GM21717 (cell line): Measurements from ENCODE around the gene CTNND2.

Experiments used
- ATAC-seq: cut with Tn5 transposase; IDR thresholded peaks from one replicate; pipeline ENCODE4 v1.9.1; 2021; ENCODE audit warnings: mild to moderate bottlenecking, moderate library complexity; ENCODE audit not compliant: unreplicated experiment

The CTNND2 gene

GRCh38 chr5:11224436-11225187, 679.6 kb downstream of the CTNND2 start:
- ATAC-seq, result no peak

- no peak for ATAC-seq
These were observed 682.1 kb downstream of the CTNND2 start for GRCh38 chr5:11222169-11222568.

DNA sequence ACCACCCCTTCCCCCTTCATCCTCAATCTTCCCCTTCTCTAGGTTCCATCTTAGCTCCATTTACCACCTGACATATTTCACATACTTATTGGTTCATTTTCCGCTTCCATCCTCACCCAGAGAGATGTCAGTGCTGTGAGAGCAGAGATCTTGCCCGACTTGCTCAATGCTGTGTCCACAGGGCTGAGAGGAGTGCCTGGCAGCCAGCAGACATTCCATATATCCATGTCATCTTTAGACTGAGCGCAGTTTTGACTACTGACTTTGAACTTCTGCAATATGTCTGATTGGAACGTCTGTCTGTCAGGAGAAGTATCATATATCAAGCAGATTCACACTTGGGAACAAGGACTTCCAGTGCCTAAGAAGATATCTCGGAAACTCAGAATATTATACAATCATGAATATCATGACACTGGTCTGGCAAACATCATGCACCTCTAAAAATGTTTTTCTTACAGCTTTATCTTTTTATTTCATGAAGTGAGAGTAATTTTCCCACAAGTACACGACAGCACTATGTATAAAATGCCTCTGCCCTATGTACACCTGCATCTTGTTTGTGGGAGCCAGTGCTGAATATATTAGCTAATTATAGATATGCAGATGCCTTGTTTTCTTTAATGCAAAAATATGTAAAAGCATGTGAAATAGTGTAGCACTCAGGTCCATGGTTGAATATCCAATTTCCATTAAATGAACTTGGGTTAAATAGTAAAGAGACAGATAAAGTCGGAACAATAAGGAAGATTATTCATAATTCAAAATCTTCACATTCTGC, 689.2 kb downstream of the CTNND2 start:
- ATAC-seq, result no peak

DNA sequence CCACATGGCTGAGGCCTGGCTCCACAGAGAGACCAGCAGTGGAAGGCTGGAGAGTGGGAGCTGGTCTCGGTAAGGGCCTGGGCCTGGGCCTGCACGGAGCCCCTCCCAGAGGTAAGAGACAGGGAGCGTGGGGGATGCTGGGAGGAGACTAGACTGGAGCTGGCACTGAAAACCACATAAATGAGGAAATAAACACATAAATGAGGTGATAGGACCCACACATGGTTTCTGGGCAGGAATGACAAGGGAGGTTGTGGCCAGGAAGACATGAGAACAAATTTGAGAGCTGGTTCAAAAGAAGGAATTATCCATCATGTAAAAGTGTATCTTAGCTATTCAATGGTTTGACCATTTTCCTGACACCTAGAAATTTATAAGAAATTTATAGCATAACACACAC, 691.5 kb downstream of the CTNND2 start:
- ATAC-seq, result no peak

DNA sequence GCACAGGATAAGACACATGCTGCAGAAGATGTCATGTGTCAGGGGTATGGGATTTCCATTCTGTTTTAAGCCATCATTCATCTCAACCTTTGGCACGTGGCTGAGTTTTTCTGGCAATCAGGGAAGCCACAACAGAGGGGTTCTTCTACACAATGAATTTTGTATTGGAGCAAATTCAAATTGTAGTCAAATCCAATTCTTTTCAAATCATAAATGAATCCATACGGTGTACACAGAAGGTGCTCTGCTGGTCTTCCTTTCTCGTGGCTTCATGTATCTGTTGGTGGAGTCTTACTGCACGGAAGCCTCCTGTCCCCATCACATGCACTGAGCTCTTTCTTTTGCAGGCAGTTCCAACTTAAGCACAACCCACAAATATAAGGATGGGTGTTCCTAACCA, 706.5 kb downstream of the CTNND2 start:
- no peak for ATAC-seq

- no peak for ATAC-seq
These were observed 712.6 kb downstream of the CTNND2 start for GRCh38 chr5:11191673-11192072.

- ATAC-seq, result no peak
These were observed 721.7 kb downstream of the CTNND2 start for GRCh38 chr5:11182441-11183080.

DNA sequence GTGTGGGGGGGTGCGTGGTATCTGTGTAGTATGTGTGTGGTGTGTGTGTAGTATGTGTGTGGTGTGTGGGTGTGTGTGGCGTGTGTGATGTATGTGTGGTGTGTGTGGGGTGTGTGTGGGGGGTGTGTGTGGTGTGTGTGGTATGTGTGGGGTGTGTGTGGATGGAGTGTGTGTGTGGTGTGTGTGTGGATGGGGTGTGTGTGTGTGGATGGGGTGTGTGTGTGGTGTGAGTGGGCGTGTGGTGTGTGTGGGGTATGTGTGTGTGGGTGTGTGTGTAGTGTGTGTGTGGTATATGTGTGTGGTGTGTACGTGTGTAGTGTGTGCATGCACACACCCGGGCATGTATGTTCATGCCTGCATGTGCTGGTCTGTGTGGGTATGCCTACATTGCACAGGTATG, 722.3 kb downstream of the CTNND2 start:
- no peak for ATAC-seq

DNA sequence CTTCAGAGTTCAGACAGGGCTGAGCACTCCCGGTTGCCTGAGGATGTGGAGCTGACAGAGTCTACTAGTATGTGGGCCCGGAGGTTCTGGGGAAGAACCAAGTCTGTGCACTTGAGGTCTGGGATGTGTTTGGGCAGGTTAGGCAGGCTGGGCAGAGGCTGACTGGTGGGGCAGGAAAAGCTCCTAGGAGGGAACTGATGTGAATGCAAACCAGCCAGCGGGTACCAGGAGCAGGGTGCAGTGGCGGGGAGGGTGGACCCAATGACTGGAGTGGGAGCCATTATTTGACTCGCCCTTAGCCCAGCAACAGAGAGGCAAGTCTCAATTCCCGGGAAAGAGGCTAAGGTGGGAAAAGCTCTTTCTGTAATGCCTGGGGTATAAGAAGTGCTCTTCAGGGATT, 723.4 kb downstream of the CTNND2 start:
- no peak for ATAC-seq

DNA sequence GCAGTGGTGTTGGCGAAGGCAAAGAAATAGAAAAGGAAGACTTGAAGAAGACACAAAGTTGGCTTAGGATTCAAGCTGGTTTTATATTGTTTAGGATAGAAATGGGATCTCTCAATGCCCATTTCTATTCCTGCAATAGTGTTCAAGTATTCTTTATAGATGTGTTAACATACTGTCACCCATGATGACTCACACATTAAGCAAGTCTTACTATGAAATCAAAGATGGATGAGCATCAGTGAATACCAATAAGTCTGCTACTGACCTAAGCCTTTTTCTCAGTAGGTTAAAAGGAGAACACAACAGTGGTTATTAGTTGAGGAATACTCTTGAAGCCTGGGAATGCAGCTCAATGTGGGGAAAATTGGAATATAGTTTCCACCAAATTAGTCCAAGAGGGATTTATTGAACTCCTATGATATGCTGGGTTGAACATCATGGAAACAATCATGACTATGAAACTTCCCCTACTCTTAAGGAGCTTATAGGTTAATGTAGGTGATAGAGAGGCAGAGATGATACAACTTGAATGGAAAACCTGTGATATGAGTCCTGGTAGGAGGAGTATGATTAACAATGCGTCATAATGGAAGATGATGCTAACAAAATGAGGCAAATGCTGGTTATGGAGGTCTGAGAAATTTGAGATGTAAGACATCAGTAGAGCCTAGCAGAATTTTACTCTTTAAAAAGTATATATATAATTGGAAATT, 726.1 kb downstream of the CTNND2 start:
- no peak for ATAC-seq

DNA sequence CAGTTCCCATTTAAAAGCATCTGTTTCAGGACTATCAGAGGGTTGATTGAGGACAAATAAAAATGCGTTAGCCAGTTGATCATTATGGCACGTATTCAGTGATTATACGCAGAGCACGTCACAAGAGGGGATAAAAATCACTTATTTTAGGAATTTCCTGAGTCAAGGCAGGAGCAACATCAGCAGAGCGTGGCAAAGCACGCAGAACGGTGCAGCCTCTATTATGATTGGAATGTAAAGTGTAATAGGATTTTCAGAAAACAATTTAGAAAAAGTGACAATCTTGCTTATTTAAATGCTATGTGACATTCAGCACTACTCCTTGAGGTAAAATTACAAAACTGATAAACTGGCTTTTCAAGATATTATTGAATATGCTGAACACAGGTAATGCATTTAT, 729.7 kb downstream of the CTNND2 start:
- no peak for ATAC-seq

GRCh38 chr5:11172484-11172883, 731.8 kb downstream of the CTNND2 start:
- ATAC-seq, result no peak

GRCh38 chr5:11171236-11171635, 733.0 kb downstream of the CTNND2 start:
- ATAC-seq, result no peak

DNA sequence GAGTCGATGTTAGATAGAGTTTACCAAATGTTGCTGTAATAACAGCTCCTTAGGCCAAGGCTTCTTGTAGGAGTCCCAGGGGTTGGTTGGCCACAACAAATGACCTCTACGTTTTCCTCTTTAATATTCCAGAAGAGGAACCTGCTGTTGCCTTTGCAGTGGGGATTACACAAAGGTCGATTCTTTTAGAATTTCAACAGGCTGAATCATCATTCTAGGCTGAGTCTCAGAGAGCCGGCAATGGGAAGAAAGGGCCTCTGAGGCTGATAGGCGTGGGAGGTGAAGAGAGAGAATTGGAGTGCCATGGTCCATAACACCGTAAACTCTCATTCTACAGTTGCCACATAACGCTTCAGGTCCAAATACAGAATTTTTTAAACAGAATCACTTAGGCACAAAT, 737.3 kb downstream of the CTNND2 start:
- no peak for ATAC-seq

DNA sequence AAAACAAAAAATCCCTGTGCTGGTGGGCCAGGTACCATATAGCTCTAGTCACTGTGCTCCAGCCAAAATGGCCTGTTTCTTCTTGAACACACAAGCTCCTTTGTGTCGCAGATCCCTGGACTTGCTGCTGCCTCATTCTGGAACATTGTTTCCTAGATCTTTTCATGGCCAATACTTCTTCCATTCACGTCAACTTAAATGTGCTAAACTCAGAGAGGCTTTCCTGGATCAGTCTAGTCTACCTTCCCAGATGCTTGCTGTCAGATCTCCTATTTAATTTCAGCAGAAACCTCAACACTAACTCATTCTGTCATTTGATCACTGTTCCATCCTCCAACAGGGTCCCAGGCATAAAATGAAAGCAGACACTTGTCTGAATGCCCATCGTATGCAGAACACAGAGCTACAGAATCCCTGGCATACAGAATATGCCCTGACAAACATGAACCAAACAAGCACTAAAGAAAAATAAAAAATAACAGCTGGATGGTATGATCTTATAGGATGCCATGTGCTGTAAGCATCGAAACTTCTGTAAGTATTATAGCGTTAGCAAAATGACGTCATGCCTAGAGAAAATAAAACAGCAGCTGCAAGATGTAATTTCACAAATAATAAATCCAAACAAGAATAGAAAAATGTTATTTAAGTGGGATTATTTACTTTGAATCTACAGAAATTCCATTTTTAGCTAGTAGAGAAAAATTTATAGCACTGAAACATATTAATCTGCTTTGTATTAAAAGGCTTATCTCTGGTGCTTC, 739.5 kb downstream of the CTNND2 start:
- ATAC-seq, result no peak

DNA sequence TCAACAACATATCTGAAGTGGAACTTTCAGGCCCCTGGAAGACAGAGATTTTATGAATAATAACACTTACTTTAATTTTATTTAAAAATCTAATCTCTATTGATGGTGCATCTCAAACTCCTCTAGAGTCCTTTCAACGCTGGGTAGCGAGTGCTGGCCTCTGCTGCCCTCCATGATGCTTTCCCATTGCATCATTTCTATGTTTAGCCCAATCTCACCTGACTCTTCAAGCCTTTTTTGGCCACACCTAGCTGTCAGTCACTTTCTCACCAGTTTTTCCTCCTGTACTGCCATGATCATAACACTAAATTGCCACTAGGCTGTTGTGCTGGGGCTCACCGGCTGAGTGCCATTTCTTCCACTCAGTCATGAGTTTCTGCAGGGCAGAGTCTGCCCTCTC, 747.1 kb downstream of the CTNND2 start:
- ATAC-seq, result no peak

- ATAC-seq, result no peak
These were observed 750.4 kb downstream of the CTNND2 start for GRCh38 chr5:11153670-11154382.

DNA sequence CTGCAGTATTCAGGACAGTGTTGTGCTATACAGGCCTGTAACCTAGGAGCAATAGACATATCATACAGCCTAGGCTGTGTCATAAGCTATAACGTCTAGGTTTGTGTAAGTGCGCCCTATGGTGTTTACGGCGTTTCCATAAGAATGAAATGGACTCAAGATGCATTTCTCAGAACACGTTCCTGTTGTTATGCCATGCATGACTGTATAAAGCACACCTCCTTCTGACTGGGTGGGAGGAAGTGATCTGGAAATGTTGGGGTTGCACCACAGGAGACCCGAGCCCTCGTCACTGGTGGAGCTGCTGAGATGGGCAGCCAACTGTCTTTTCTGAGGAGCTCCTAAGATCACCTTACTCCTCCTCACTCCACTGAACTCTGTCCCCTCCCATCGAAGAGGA, 751.9 kb downstream of the CTNND2 start:
- ATAC-seq, result no peak

GRCh38 chr5:11150976-11151375, 753.3 kb downstream of the CTNND2 start:
- no peak for ATAC-seq
